ENCODE data around the gene ERN2.

ERN2 gene

GRCh38 chr16:23711785-23712184, 1.2 kb downstream of the ERN2 start:
- Histone ChIP-seq H3K4me3 (replicated peaks; ENCODE audit: insufficient read depth, low read length) (no peak overlapping the region), H3K27ac (replicated peaks) (no peak overlapping the region), H3K27me3 (ENCODE audit: insufficient read depth, poor library complexity, severe bottlenecking) (peaks cover 15% of the 10 kb centered on the region)
- no peak for DNase-seq (ENCODE audit: low read depth in 1 of 2, low spot score in 1 of 2)
- TF ChIP-seq REST (IDR thresholded peaks at IDR 0.05; ENCODE audit: insufficient replicate concordance, low read depth) (no peak), SPI1 (IDR thresholded peaks at IDR 0.05; ENCODE audit: borderline replicate concordance, low read depth) (no peak), CTCF (IDR thresholded peaks at IDR 0.05; ENCODE audit: insufficient read depth, low read length) (no peak), POLR2AphosphoS5 (IDR thresholded peaks at IDR 0.05; ENCODE audit: low read depth) (no peak), GABPA (IDR thresholded peaks at IDR 0.05; ENCODE audit: low read depth) (no peak)

GRCh38 chr16:23710504-23710903, 2.5 kb downstream of the ERN2 start:
- Histone ChIP-seq H3K4me3 (replicated peaks; ENCODE audit: insufficient read depth, low read length) (no peak overlapping the region), H3K27ac (replicated peaks) (no peak overlapping the region), H3K27me3 (ENCODE audit: insufficient read depth, poor library complexity, severe bottlenecking) (peaks cover 9% of the 10 kb centered on the region)
- no peak for TF ChIP-seq GABPA (IDR thresholded peaks at IDR 0.05; ENCODE audit: low read depth)
- no peak for TF ChIP-seq REST (IDR thresholded peaks at IDR 0.05; ENCODE audit: insufficient replicate concordance, low read depth)
- TF ChIP-seq CTCF (IDR thresholded peaks at IDR 0.05; ENCODE audit: insufficient read depth, low read length), result no peak
- no peak for TF ChIP-seq SPI1 (IDR thresholded peaks at IDR 0.05; ENCODE audit: borderline replicate concordance, low read depth)
- no peak for TF ChIP-seq POLR2AphosphoS5 (IDR thresholded peaks at IDR 0.05; ENCODE audit: low read depth)
- no peak for DNase-seq (ENCODE audit: low read depth in 1 of 2, low spot score in 1 of 2)

- TF ChIP-seq GABPA (IDR thresholded peaks at IDR 0.05; ENCODE audit: low read depth), result no peak
- TF ChIP-seq SPI1 (IDR thresholded peaks at IDR 0.05; ENCODE audit: borderline replicate concordance, low read depth), result no peak
- no peak for TF ChIP-seq REST (IDR thresholded peaks at IDR 0.05; ENCODE audit: insufficient replicate concordance, low read depth)
- TF ChIP-seq POLR2AphosphoS5 (IDR thresholded peaks at IDR 0.05; ENCODE audit: low read depth), result no peak
- no peak for TF ChIP-seq CTCF (IDR thresholded peaks at IDR 0.05; ENCODE audit: insufficient read depth, low read length)
- no peak for DNase-seq (ENCODE audit: low read depth in 1 of 2, low spot score in 1 of 2)
- peaks cover 8% of the 10 kb centered on the region for H3K27me3 ChIP-seq (ENCODE audit: insufficient read depth, poor library complexity, severe bottlenecking)
- H3K4me3 ChIP-seq (replicated peaks; ENCODE audit: insufficient read depth, low read length), result no peak overlapping the region
- no peak overlapping the region for H3K27ac ChIP-seq (replicated peaks)
These were observed 3.0 kb downstream of the ERN2 start for GRCh38 chr16:23710008-23710407.

Measured in HL-60 (cell line).